Measurements from ENCODE around the gene ARFGEF2. TPM values are rescaled to one million over a fixed set of nuclear protein-coding genes. Genes with fewer than 3 reads are reported as not detected.

The ARFGEF2 gene
- total and polyA plus RNA-seq, 2 of the 8 experiments (the other 6 are each of a cell fraction or from before 2014, with no cell fraction given), result 8.1 to 21.8 TPM

DNA sequence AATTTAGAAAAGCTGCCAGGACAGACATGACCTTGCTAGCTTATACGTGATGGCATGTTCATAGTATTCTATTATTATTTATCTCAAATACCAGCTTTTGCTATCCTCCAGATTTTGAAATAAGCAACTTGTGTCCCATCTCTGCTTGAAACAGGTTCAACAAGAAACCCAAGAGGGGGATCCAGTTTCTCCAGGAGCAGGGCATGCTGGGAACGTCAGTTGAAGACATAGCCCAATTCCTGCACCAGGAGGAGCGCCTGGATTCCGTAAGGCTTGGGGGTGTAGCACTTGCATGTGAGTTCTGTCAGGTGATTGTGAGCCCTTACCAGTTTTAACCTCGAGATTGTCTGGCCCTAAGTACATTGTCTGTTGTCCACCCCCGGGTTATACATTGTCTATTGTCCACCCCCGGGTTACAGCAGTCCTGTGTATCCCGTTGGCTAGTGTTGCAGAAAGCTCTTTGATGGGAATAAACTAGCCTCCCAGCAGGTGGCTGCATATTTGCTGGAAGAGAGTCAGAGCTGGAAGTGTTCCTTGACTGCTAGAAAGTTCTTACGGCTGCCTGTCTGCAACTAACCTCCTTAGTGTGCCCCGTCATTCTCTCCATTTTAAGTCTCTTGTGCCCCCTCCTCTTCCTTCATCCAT lies 63.2 kb downstream of the ARFGEF2 start:
- DNase-seq (ENCODE audit: low read depth in 1 of 2, low spot score in 2 of 2), result no peak
- Histone ChIP-seq H3K4ac (replicated peaks; ENCODE audit: insufficient read length, low read depth, low read length) (no peak overlapping the region), H2BK15ac (ENCODE audit: low read length) (no peak overlapping the region), H2BK20ac (ENCODE audit: low read length) (no peak overlapping the region), H3K14ac (ENCODE audit: insufficient read length) (no peak overlapping the region), H4K91ac (replicated peaks; ENCODE audit: insufficient read length, low read length) (no peak overlapping the region), H4K20me1 (replicated peaks in 1 of 2; ENCODE audit: control insufficient read depth in 1 of 2, insufficient read depth in 2 of 2, low read length in 2 of 2) (peaks cover 0 to 2% of the 10 kb centered on the region in 2 experiments), H3K23me2 (ENCODE audit: low read depth, low read length) (no peaks in the 10 kb centered on the region), H2BK120ac (replicated peaks; ENCODE audit: low read depth, low read length) (no peak overlapping the region), H3K79me2 (ENCODE audit: control insufficient read depth in 1 of 2, insufficient read depth in 2 of 2, low read length in 2 of 2) (no peaks in the 10 kb centered on the region), H2BK5ac (ENCODE audit: low read depth, low read length) (no peak overlapping the region), H2BK12ac (ENCODE audit: low read depth, low read length) (no peak overlapping the region), H2AK5ac (ENCODE audit: low read depth, low read length) (no peak overlapping the region), H3K27ac (ENCODE audit: low read depth, low read length) (no peak overlapping the region), H4K8ac (ENCODE audit: extremely low read depth, insufficient read depth, low read length) (no peak overlapping the region), H3K27me3 (replicated peaks in 1 of 4; ENCODE audit: control insufficient read depth in 3 of 4, extremely low read depth in 1 of 4, insufficient read depth in 3 of 4, low read length in 3 of 4) (no peaks in the 10 kb centered on the region), H3K9me3 (ENCODE audit: insufficient read depth in 2 of 2, low read depth in 1 of 2, low read length in 1 of 2) (peaks cover 14% of the 10 kb centered on the region in 2 experiments; a peak in 3 of 4 replicates), H3K4me3 (ENCODE audit: extremely low read depth in 1 of 4, insufficient read depth in 2 of 4, low read depth in 3 of 4, low read length in 4 of 4) (no peak overlapping the region), H3K56ac (replicated peaks; ENCODE audit: insufficient read length, low read depth, low read length) (no peak overlapping the region), H3K18ac (ENCODE audit: extremely low read depth, low read length) (no peak overlapping the region), H3K9ac (replicated peaks in 1 of 4; ENCODE audit: extremely low read depth in 1 of 4, low read depth in 3 of 4, low read length in 3 of 4) (no peak overlapping the region), H4K5ac (ENCODE audit: insufficient read length, low read depth, low read length) (no peak overlapping the region), H3K79me1 (ENCODE audit: low read depth, low read length) (no peaks in the 10 kb centered on the region), H3K23ac (ENCODE audit: insufficient read length) (no peak overlapping the region), H2AFZ (ENCODE audit: low read length) (no peak overlapping the region), H3K36me3 (ENCODE audit: control insufficient read depth in 2 of 4, insufficient read depth in 4 of 4, low read length in 3 of 4) (peaks cover 20 to 65% (median 44%) of the 10 kb centered on the region in 4 experiments; a peak in 7 of 8 replicates), H3K4me1 (replicated peaks in 1 of 4; ENCODE audit: control insufficient read depth in 3 of 4, insufficient read depth in 4 of 4, low read length in 3 of 4) (no peaks in the 10 kb centered on the region), H3K4me2 (ENCODE audit: insufficient read depth in 1 of 2, low read depth in 2 of 2, low read length in 2 of 2) (no peak overlapping the region)
- CTCF ChIA-PET (ENCODE audit: partially characterized antibody), result no interaction called here
- WGBS, 2 experiments (ENCODE audit: extremely low coverage in 1 of 2, insufficient coverage in 1 of 2, insufficient read length in 1 of 2, insufficient replicate concordance in 2 of 2, low coverage in 1 of 2, low lambda C conversion rate in 2 of 2, missing lambda C conversion rate in 1 of 2), result 94% methylated on average over 10 of the region's 10 CpGs; no CpG with 5 or more reads in 1 of the 2 experiments
- no peak for FAIRE-seq
- POLR2A ChIA-PET (ENCODE audit: partially characterized antibody), result interaction anchor here (1.2 kb wide), 1 partner anchor 16 kb away, joined by 3 read pairs; no protein-coding TSS in a partner anchor
- TF ChIP-seq CTBP2 (IDR thresholded peaks at IDR 0.05; ENCODE audit: borderline replicate concordance, insufficient read depth, insufficient read length, low read length) (no peak), EP300 (IDR thresholded peaks at IDR 0.05; ENCODE audit: borderline replicate concordance in 1 of 2, low read depth in 2 of 2, low read length in 2 of 2) (no peak), HDAC6 (IDR thresholded peaks at IDR 0.05; ENCODE audit: low read depth, low read length) (no peak), ZNF274 (IDR thresholded peaks at IDR 0.05; ENCODE audit: borderline replicate concordance, extremely low read depth, low read length) (no peak), SRF (IDR thresholded peaks at IDR 0.05; ENCODE audit: low read depth, low read length) (no peak), PHF8 (conservative IDR thresholded peaks at IDR 0.05; ENCODE audit: low read depth, low read length) (no peak), TEAD4 (IDR thresholded peaks at IDR 0.05; ENCODE audit: low read depth, low read length) (no peak), KDM5A (IDR thresholded peaks at IDR 0.05; ENCODE audit: low read length) (no peak)
- TF ChIP-seq, protein P1, sequence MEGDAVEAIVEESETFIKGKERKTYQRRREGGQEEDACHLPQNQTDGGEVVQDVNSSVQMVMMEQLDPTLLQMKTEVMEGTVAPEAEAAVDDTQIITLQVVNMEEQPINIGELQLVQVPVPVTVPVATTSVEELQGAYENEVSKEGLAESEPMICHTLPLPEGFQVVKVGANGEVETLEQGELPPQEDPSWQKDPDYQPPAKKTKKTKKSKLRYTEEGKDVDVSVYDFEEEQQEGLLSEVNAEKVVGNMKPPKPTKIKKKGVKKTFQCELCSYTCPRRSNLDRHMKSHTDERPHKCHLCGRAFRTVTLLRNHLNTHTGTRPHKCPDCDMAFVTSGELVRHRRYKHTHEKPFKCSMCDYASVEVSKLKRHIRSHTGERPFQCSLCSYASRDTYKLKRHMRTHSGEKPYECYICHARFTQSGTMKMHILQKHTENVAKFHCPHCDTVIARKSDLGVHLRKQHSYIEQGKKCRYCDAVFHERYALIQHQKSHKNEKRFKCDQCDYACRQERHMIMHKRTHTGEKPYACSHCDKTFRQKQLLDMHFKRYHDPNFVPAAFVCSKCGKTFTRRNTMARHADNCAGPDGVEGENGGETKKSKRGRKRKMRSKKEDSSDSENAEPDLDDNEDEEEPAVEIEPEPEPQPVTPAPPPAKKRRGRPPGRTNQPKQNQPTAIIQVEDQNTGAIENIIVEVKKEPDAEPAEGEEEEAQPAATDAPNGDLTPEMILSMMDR (IDR thresholded peaks at IDR 0.05; ENCODE audit: control extremely low read depth in 1 of 3, insufficient read depth in 1 of 3, low read depth in 1 of 3, low read length in 3 of 3), result no peak

Measured in H1 (cell line).